Uterus (tissue), 2 donors: ENCODE data around the gene CYP4F2.

Experiments
- CTCF ChIP-seq, 4 experiments: fragments of 200-600 bp in 2 of 4; fragments of 450-650 bp in 2 of 4; sonication (generic) in 2 of 4; IDR thresholded peaks; one replicate each; pipeline ENCODE4 v1.5.1; 2016 to 2019; ENCODE audit warnings: antibody characterized with exemption in 4 of 4, mild to moderate bottlenecking in 2 of 4, moderate library complexity in 1 of 4
- POLR2A ChIP-seq, 2 donors: fragments of 450-650 bp; IDR thresholded peaks; one replicate each; pipeline ENCODE4 v1.6.1; 2016; ENCODE audit warnings: antibody characterized with exemption in 2 of 2, mild to moderate bottlenecking in 1 of 2, moderate library complexity in 1 of 2

- TF ChIP-seq CTCF (IDR thresholded peaks at IDR 0.05), result no peak
- no peak for TF ChIP-seq POLR2A (IDR thresholded peaks at IDR 0.05)
Observed at GRCh38 chr19:15874821-15875474, 22.9 kb downstream of the CYP4F2 start.
